ENCODE data around the gene ZHX3. TPM values are rescaled to one million over a fixed set of nuclear protein-coding genes. Genes with fewer than 3 reads are reported as not detected.

ZHX3 gene
- total RNA-seq, 4 donors from 2014 or later, result 57.8 to 74.8 (median 60.5) TPM

DNA sequence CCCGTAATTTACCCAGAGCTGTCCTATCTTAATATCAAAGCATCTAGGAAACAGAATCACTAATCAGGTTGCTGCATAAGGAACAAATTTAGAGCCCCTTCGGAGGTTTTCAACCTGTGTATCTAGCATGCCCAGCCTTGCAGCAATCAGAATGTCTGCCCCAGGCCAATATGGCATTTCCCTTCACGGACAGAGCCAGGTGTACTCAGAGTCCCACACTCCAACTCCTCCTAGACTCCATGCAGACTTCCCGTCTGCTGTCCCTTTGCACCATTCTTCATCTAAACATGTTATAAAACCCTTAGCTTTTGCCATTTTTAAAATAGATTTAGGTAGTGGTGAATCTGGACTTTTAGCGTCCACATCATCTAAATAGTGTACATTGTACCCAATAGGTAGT is 61.0 kb downstream of the ZHX3 start:
- WGBS, 2 donors, result 93 to 98% methylated on average over 5 of the region's 5 CpGs
- intact Hi-C loops (cut with DNase I), result loop anchor here (10.0 kb wide), 1 partner anchor 58 kb away; the partner anchor contains the start of gene ZHX3

DNA sequence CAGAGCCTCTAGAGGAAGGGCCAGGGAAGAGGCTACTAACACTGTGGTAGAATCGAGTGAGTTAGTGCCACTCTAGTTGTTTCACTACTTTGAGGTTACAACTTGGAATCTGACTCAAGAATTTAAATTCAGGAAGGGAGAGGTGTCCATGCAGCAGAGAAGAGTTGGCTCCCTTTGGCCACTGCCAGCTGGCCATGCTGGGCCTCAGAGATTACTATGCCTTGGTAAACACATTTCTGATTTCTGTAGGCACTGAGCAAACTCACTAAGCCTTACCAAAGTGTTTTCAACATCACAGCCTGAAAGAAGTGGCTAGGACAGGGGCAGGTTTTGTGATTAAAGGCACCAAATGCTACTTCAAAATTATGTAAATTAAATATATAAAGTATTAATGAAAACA is 61.9 kb downstream of the ZHX3 start:
- peaks cover 9 to 20% of the 10 kb centered on the region in 2 donors for H3K4me1 ChIP-seq
- H3K36me3 ChIP-seq, result no peaks in the 10 kb centered on the region
- no peaks in the 10 kb centered on the region for H3K9me3 ChIP-seq
- no peak overlapping the region for H3K27ac ChIP-seq
- H3K4me3 ChIP-seq (replicated peaks in 1 of 3), result no peak overlapping the region
- DNase-seq, result no peak
- 96 to 97% methylated on average over 1 of the region's 1 CpG for WGBS, 2 donors
- TF ChIP-seq POLR2A (IDR thresholded peaks at IDR 0.05), result no peak
- TF ChIP-seq, protein P1, sequence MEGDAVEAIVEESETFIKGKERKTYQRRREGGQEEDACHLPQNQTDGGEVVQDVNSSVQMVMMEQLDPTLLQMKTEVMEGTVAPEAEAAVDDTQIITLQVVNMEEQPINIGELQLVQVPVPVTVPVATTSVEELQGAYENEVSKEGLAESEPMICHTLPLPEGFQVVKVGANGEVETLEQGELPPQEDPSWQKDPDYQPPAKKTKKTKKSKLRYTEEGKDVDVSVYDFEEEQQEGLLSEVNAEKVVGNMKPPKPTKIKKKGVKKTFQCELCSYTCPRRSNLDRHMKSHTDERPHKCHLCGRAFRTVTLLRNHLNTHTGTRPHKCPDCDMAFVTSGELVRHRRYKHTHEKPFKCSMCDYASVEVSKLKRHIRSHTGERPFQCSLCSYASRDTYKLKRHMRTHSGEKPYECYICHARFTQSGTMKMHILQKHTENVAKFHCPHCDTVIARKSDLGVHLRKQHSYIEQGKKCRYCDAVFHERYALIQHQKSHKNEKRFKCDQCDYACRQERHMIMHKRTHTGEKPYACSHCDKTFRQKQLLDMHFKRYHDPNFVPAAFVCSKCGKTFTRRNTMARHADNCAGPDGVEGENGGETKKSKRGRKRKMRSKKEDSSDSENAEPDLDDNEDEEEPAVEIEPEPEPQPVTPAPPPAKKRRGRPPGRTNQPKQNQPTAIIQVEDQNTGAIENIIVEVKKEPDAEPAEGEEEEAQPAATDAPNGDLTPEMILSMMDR (IDR thresholded peaks at IDR 0.05), result no peak
- intact Hi-C loops (cut with DNase I), result loop anchor here (10.0 kb wide), 1 partner anchor 59 kb away; the partner anchor contains the start of gene ZHX3
- H3K27me3 ChIP-seq, result no peaks in the 10 kb centered on the region

More for the DNA sequence above, 61.0 kb downstream of the ZHX3 start:
- TF ChIP-seq POLR2A (IDR thresholded peaks at IDR 0.05), result no peak
- TF ChIP-seq, protein P1 (IDR thresholded peaks at IDR 0.05), result no peak
- no peaks in the 10 kb centered on the region for H3K9me3 ChIP-seq
- H3K36me3 ChIP-seq, result no peaks in the 10 kb centered on the region
- no peak for DNase-seq
- H3K4me3 ChIP-seq (replicated peaks in 1 of 3), result no peak overlapping the region
- no peak overlapping the region for H3K27ac ChIP-seq
- no peaks in the 10 kb centered on the region for H3K27me3 ChIP-seq
- peaks cover 3 to 19% of the 10 kb centered on the region in 2 donors for H3K4me1 ChIP-seq

DNA sequence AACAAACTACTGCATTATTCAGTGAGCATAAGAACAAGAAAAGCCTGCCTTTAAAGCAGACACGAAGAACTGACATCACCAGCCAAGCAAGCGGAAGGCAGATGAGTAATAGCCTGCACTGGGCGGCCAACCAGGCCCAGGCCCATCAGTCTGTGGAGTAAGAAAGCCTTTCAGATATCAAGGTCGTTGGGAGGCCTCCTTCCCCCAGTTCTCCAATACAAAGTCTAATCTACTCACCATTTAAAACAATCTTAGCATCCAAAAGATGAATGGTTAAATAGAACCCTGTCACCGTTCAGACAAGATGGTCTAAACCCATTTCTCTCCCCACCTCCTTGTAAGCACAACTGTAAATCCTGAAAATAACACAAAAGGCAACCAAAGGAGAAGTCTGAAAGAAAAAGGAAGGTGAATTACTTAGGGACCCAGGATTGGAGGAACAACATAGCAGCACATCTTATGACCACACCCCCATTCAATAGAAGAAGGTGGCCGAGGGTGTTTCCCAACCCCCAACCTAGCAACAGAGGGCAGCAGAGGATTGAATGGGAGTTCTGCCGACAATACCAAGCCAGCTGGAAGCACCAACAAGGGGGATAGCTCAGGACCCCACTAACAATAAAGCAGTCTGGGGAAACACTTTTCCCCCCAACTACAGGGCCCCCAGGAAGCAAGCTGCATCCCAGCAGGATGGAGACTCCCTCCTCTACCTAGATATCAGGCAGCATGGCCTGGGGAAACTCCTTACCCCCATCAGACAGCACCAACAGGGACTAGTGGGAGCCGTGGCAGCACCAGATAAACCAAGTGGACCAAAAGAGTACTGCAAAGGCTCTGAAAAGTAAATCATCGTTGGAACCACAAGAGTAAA is 67.9 kb downstream of the ZHX3 start:
- no peaks in the 10 kb centered on the region for H3K36me3 ChIP-seq
- TF ChIP-seq, protein P1 (IDR thresholded peaks at IDR 0.05), result peak in 4 of 6 experiments; percentile 7 to 32 (median 24)
- no peak for TF ChIP-seq POLR2A (IDR thresholded peaks at IDR 0.05)
- intact Hi-C loops (cut with DNase I), result loop anchor here (10.0 kb wide), 1 partner anchor 65 kb away; the partner anchor contains the start of gene ZHX3
- peak; percentile 55 to 65 for DNase-seq
- 45 to 50% methylated on average over 9 of the region's 9 CpGs for WGBS, 2 donors
- no peak overlapping the region for H3K4me3 ChIP-seq (replicated peaks in 1 of 3)
- H3K4me1 ChIP-seq, result peaks cover 64 to 74% of the 10 kb centered on the region in 2 donors
- peak overlapping the region; percentile 95 to 97 (median 95) for H3K27ac ChIP-seq
- no peaks in the 10 kb centered on the region for H3K27me3 ChIP-seq
- H3K9me3 ChIP-seq, result no peaks in the 10 kb centered on the region

DNA sequence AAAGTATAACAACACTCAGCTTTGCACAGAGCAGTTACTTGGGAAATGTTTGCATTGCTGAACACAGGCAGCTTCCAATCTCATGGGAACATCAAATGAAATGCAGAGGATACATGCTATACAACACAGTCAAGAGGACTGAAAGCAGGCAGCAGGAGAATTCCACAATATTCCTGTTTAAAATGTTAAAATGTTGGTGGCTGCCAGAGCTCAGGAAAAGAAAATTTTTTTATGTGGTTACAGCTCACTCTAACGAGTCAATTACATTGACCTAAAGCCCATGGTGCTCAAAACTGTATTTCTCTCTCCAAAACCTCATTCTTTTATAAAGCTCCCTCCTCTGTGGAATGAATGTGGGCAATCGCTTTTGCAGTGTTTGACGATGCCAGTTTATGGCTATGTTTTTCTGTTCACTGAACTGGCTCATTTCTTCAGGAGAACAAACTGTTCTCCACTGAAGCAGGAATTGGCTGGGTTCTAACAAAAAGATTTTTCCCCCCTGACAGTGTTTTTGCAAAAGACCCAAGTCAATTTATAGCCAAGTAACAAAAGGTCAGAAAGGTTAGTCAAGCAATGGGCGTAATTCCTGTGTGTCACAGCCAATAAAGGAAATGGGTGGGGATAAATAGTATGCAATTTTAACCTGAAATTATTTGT is 69.0 kb downstream of the ZHX3 start:
- WGBS, 2 donors, result 4 to 6% methylated on average over 4 of the region's 4 CpGs
- intact Hi-C loops (cut with DNase I), result no loop called here
- no peak overlapping the region for H3K4me3 ChIP-seq (replicated peaks in 1 of 3)

More for the DNA sequence above, 69.0 kb downstream of the ZHX3 start:
- peak overlapping the region; percentile 95 to 97 (median 95) for H3K27ac ChIP-seq
- no peaks in the 10 kb centered on the region for H3K36me3 ChIP-seq
- peaks cover 64 to 79% of the 10 kb centered on the region in 2 donors for H3K4me1 ChIP-seq
- H3K9me3 ChIP-seq, result no peaks in the 10 kb centered on the region
- TF ChIP-seq, protein P1 (IDR thresholded peaks at IDR 0.05), result no peak
- TF ChIP-seq POLR2A (IDR thresholded peaks at IDR 0.05), result peak in 1 of 2 donors; percentile 75
- peak; percentile 40 to 48 for DNase-seq
- H3K27me3 ChIP-seq, result no peaks in the 10 kb centered on the region
